ENCODE data around the gene ARHGDIG.

Gene ARHGDIG

GRCh38 chr16:280552-280951 is at the start of gene ARHGDIG:
TSS of gene ARHGDIG (plus strand) at chr16:280591. CDS start at chr16:280681, 90 bp downstream.
- Histone ChIP-seq H4K20me1 (peaks cover 0 to 50% (median 7%) of the 10 kb centered on the region in 11 experiments; a peak in 8 of 22 replicates), H3K4me3 (no peak within 1 kb of the TSS), H3K4me1 (peaks cover 0 to 38% (median 14%) of the 10 kb centered on the region in 10 experiments; a peak in 12 of 20 replicates), H3K27me3 (peaks cover 53 to 87% (median 69%) of the 10 kb centered on the region in 11 experiments), H3K36me3 (no peaks in the 10 kb centered on the region), H3K9ac (no peak within 1 kb of the TSS), H3K27ac (no peak within 1 kb of the TSS), H3K9me3 (replicated peaks in 1 of 11) (no peaks in the 10 kb centered on the region), H3K4me2 (peak within 1 kb of the TSS in 5 of 11 experiments; percentile 1 to 28 (median 8); a peak in 3 of 22 replicates)
- TF ChIP-seq Cebpa-rat (IDR thresholded peaks at IDR 0.05): no peak

GRCh38 chr16:230949-231348 is 49.4 kb upstream of the ARHGDIG start:
- Histone ChIP-seq H3K9ac (no peak overlapping the region), H3K9me3 (replicated peaks in 1 of 11) (no peaks in the 10 kb centered on the region), H3K27ac (no peak overlapping the region), H3K4me2 (no peak overlapping the region), H3K36me3 (peaks cover 19 to 28% (median 24%) of the 10 kb centered on the region in 11 experiments), H3K4me1 (peaks cover 34 to 43% (median 34%) of the 10 kb centered on the region in 10 experiments), H3K27me3 (no peaks in the 10 kb centered on the region), H3K4me3 (no peak overlapping the region), H4K20me1 (peaks cover 29 to 36% (median 32%) of the 10 kb centered on the region in 11 experiments)
- TF ChIP-seq Cebpa-rat (IDR thresholded peaks at IDR 0.05): no peak

GRCh38 chr16:234468-235305 is 45.7 kb upstream of the ARHGDIG start, which contains the start of gene FAM234A:
TSS of gene FAM234A (plus strand) at chr16:234821. CDS start at chr16:254414, 19,593 bp downstream.
- H3K27me3 ChIP-seq: no peaks in the 10 kb centered on the region
- peak within 1 kb of the TSS; percentile 81 to 94 (median 92) for H3K4me2 ChIP-seq
- H3K4me3 ChIP-seq: peak within 1 kb of the TSS; percentile 74 to 89 (median 82)
- H3K36me3 ChIP-seq: peaks cover 0 to 12% (median 4%) of the 10 kb centered on the region in 11 experiments; a peak in 8 of 22 replicates
- H3K27ac ChIP-seq: peak within 1 kb of the TSS; percentile 79 to 95 (median 85)
- no peaks in the 10 kb centered on the region for H3K9me3 ChIP-seq (replicated peaks in 1 of 11)
- TF ChIP-seq Cebpa-rat (IDR thresholded peaks at IDR 0.05): 0 out of 22 replicates have a peak, but pooled peaks of 3 of the 11 experiments have one; percentile 19 to 40 (median 30)
- H3K9ac ChIP-seq: peak within 1 kb of the TSS; percentile 79 to 93 (median 88)
- H3K4me1 ChIP-seq: peaks cover 25 to 30% (median 29%) of the 10 kb centered on the region in 10 experiments
- peaks cover 0 to 7% (median 0%) of the 10 kb centered on the region in 11 experiments; a peak in 4 of 22 replicates for H4K20me1 ChIP-seq

- Histone ChIP-seq H4K20me1 (peaks cover 0 to 9% (median 0%) of the 10 kb centered on the region in 11 experiments; a peak in 7 of 22 replicates), H3K4me2 (peak overlapping the region in 10 of 11 experiments; percentile 4 to 84 (median 48); a peak in 19 of 22 replicates), H3K4me1 (peaks cover 59 to 69% (median 64%) of the 10 kb centered on the region in 10 experiments), H3K27ac (peak overlapping the region; percentile 7 to 65 (median 28); a peak in 15 of 22 replicates), H3K27me3 (no peaks in the 10 kb centered on the region), H3K9me3 (replicated peaks in 1 of 11) (peaks cover 0 to 9% (median 7%) of the 10 kb centered on the region in 11 experiments; a peak in 10 of 22 replicates), H3K4me3 (no peak overlapping the region), H3K9ac (peak overlapping the region in 7 of 11 experiments; percentile 2 to 43 (median 8); a peak in 4 of 22 replicates), H3K36me3 (peaks cover 0 to 26% (median 10%) of the 10 kb centered on the region in 11 experiments; a peak in 14 of 22 replicates)
- TF ChIP-seq Cebpa-rat (IDR thresholded peaks at IDR 0.05): no peak
These were observed 40.5 kb upstream of the ARHGDIG start for GRCh38 chr16:239948-240277.

- no peaks in the 10 kb centered on the region for H3K27me3 ChIP-seq
- H3K36me3 ChIP-seq: peaks cover 0 to 26% (median 10%) of the 10 kb centered on the region in 11 experiments; a peak in 14 of 22 replicates
- peaks cover 0 to 9% (median 0%) of the 10 kb centered on the region in 11 experiments; a peak in 7 of 22 replicates for H4K20me1 ChIP-seq
- TF ChIP-seq Cebpa-rat (IDR thresholded peaks at IDR 0.05): no peak
- H3K4me1 ChIP-seq: peaks cover 63 to 75% (median 69%) of the 10 kb centered on the region in 10 experiments
- H3K27ac ChIP-seq: peak overlapping the region in 9 of 11 experiments; percentile 7 to 68 (median 53); a peak in 11 of 22 replicates
- H3K9me3 ChIP-seq (replicated peaks in 1 of 11): peaks cover 0 to 9% (median 7%) of the 10 kb centered on the region in 11 experiments; a peak in 10 of 22 replicates
- no peak overlapping the region for H3K4me3 ChIP-seq
- peak overlapping the region in 5 of 11 experiments; percentile 2 to 43 (median 8); a peak in 4 of 22 replicates for H3K9ac ChIP-seq
- peak overlapping the region in 9 of 11 experiments; percentile 29 to 84 (median 59); a peak in 17 of 22 replicates for H3K4me2 ChIP-seq
These were observed 39.8 kb upstream of the ARHGDIG start for GRCh38 chr16:240559-240958.

GRCh38 chr16:242281-242680 is 38.1 kb upstream of the ARHGDIG start:
- H3K9ac ChIP-seq: peak overlapping the region in 8 of 11 experiments; percentile 12 to 54 (median 36); a peak in 10 of 22 replicates
- no peak for TF ChIP-seq Cebpa-rat (IDR thresholded peaks at IDR 0.05)
- H3K4me3 ChIP-seq: no peak overlapping the region

GRCh38 chr16:243348-243747 is 37.0 kb upstream of the ARHGDIG start:
- Histone ChIP-seq H3K4me1 (peaks cover 56 to 78% (median 66%) of the 10 kb centered on the region in 10 experiments), H4K20me1 (peaks cover 0 to 9% (median 3%) of the 10 kb centered on the region in 11 experiments; a peak in 7 of 22 replicates), H3K36me3 (peaks cover 5 to 25% (median 9%) of the 10 kb centered on the region in 11 experiments; a peak in 17 of 22 replicates), H3K9me3 (replicated peaks in 1 of 11) (peaks cover 0 to 9% (median 7%) of the 10 kb centered on the region in 11 experiments; a peak in 10 of 22 replicates), H3K4me2 (peak overlapping the region in 10 of 11 experiments; percentile 26 to 84 (median 62); a peak in 19 of 22 replicates), H3K4me3 (no peak overlapping the region), H3K27me3 (no peaks in the 10 kb centered on the region), H3K27ac (peak overlapping the region in 7 of 11 experiments; percentile 38 to 69 (median 58); a peak in 3 of 22 replicates), H3K9ac (no peak overlapping the region)
- no peak for TF ChIP-seq Cebpa-rat (IDR thresholded peaks at IDR 0.05)

More at GRCh38 chr16:242281-242680, 38.1 kb upstream of the ARHGDIG start:
- no peaks in the 10 kb centered on the region for H3K27me3 ChIP-seq
- H3K4me2 ChIP-seq: peak overlapping the region; percentile 31 to 84 (median 66)
- H4K20me1 ChIP-seq: peaks cover 0 to 9% (median 3%) of the 10 kb centered on the region in 11 experiments; a peak in 7 of 22 replicates
- H3K4me1 ChIP-seq: peaks cover 56 to 78% (median 66%) of the 10 kb centered on the region in 10 experiments
- peak overlapping the region in 10 of 11 experiments; percentile 19 to 69 (median 54); a peak in 18 of 22 replicates for H3K27ac ChIP-seq
- peaks cover 0 to 9% (median 7%) of the 10 kb centered on the region in 11 experiments; a peak in 10 of 22 replicates for H3K9me3 ChIP-seq (replicated peaks in 1 of 11)
- peaks cover 0 to 23% (median 10%) of the 10 kb centered on the region in 11 experiments; a peak in 14 of 22 replicates for H3K36me3 ChIP-seq

GRCh38 chr16:245105-245504 is 35.3 kb upstream of the ARHGDIG start:
- H3K27me3 ChIP-seq: no peaks in the 10 kb centered on the region
- peak overlapping the region in 1 of 11 experiments; percentile 27; a peak in 2 of 22 replicates for H3K9ac ChIP-seq
- TF ChIP-seq Cebpa-rat (IDR thresholded peaks at IDR 0.05): no peak
- peak overlapping the region in 7 of 11 experiments; percentile 2 to 38 (median 16); a peak in 6 of 22 replicates for H3K27ac ChIP-seq
- peaks cover 0 to 9% (median 7%) of the 10 kb centered on the region in 11 experiments; a peak in 10 of 22 replicates for H3K9me3 ChIP-seq (replicated peaks in 1 of 11)
- H3K4me2 ChIP-seq: peak overlapping the region; percentile 3 to 67 (median 37); a peak in 16 of 22 replicates
- H3K4me3 ChIP-seq: no peak overlapping the region
- H4K20me1 ChIP-seq: peaks cover 0 to 7% (median 0%) of the 10 kb centered on the region in 11 experiments; a peak in 6 of 22 replicates
- H3K4me1 ChIP-seq: peaks cover 44 to 80% (median 58%) of the 10 kb centered on the region in 10 experiments
- H3K36me3 ChIP-seq: peaks cover 7 to 40% (median 19%) of the 10 kb centered on the region in 11 experiments

Measured in BLaER1 treated with 17β-estradiol and CSF1 and Interleukin-3, amounts not matched to agents 10 nM and 100 nM (cell line).